ENCODE measurements around the gene TXNRD1. TPM values are rescaled to one million over a fixed set of nuclear protein-coding genes. Genes with fewer than 3 reads are reported as not detected.
A peak's percentile ranks its signal among the peaks of the same experiment; 100 is the strongest.
"Not testable (repeated sequence)": the region's sequence is repeated elsewhere in the genome, so short reads cannot be mapped to it uniquely, and the experiment has no call there.

The TXNRD1 gene
- total RNA-seq, 2 donors from 2014 or later = 83.4 to 144 TPM

DNA sequence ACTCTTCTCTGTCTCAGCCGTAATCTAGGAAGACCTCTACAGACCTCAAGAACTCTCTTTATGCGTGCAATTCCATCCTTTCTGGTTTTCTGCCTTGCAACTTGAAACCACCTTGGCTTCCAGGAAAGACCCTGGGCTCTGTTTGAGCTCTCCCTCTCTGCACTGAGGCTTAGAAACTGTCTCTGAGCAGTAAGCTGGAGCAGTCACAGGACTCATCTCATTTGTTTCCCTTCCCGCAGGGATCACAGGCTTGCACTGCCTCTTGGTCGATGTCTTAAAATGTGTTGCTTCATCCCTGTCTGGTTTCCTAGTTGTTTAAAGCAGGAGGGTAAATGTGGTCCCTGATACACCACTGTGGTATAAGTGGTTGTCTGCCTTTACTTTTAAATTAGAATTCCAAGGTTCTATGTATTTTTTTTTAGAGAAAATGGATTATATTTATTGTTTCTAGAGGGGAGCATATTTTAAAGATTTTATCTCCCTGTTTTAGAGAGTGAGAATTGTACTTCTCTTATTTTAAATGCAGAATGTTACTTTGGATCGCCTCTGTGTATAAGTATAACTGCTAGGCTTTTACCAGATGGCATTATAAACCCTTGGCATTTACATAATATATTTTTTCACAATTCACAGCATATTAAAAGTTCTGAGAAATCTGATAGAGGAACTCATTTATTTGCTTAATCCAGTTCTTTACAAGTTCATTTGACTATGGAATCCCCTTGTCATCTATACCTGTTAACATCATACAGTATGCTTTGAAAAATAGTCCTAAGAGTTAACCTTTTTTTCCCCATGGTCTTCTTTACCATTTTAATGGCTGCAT, 114.3 kb downstream of the TXNRD1 start:
- Mint-ChIP-seq H3K36me3 (ENCODE audit: low read depth) (peaks cover 45% of the 10 kb centered on the region), H3K4me3 (no peak overlapping the region), H3K4me1 (no peaks in the 10 kb centered on the region), H3K27ac (peak overlapping the region; percentile 18), H3K9me3 (no peaks in the 10 kb centered on the region), H3K27me3 (ENCODE audit: insufficient read depth) (no peaks in the 10 kb centered on the region)
- TF ChIP-seq, protein P1, sequence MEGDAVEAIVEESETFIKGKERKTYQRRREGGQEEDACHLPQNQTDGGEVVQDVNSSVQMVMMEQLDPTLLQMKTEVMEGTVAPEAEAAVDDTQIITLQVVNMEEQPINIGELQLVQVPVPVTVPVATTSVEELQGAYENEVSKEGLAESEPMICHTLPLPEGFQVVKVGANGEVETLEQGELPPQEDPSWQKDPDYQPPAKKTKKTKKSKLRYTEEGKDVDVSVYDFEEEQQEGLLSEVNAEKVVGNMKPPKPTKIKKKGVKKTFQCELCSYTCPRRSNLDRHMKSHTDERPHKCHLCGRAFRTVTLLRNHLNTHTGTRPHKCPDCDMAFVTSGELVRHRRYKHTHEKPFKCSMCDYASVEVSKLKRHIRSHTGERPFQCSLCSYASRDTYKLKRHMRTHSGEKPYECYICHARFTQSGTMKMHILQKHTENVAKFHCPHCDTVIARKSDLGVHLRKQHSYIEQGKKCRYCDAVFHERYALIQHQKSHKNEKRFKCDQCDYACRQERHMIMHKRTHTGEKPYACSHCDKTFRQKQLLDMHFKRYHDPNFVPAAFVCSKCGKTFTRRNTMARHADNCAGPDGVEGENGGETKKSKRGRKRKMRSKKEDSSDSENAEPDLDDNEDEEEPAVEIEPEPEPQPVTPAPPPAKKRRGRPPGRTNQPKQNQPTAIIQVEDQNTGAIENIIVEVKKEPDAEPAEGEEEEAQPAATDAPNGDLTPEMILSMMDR (conservative IDR thresholded peaks at IDR 0.05) = no peak
- no peak overlapping the region for H3K27ac ChIP-seq (ENCODE audit: low read depth, low read length)
- no peaks in the 10 kb centered on the region for H3K4me1 ChIP-seq (ENCODE audit: control insufficient read depth, insufficient read depth, low read length)
- WGBS, 2 experiments (ENCODE audit: insufficient coverage in 1 of 2, insufficient read length in 1 of 2) = 92 to 100% methylated on average over 2 to 5 of the region's 5 CpGs
- H3K36me3 ChIP-seq (ENCODE audit: control insufficient read depth, insufficient read depth, low read length) = peaks cover 77% of the 10 kb centered on the region
- no peak overlapping the region for H3K9ac ChIP-seq (ENCODE audit: extremely low read depth, low read length, poor library complexity, severe bottlenecking)
- H3K4me3 ChIP-seq (ENCODE audit: low read length) = no peak overlapping the region
- H3K27me3 ChIP-seq (ENCODE audit: control insufficient read depth, insufficient read depth, low read length, poor library complexity, severe bottlenecking) = no peaks in the 10 kb centered on the region
- H3K9me3 ChIP-seq (ENCODE audit: control insufficient read depth, low read length) = no peaks in the 10 kb centered on the region
- DNase-seq = no peak

- no peaks in the 10 kb centered on the region for H3K4me1 Mint-ChIP-seq
- H3K27ac Mint-ChIP-seq = no peak overlapping the region
- no peak for DNase-seq
- no peaks in the 10 kb centered on the region for H3K4me1 ChIP-seq (ENCODE audit: control insufficient read depth, insufficient read depth, low read length)
- TF ChIP-seq, protein P1 (conservative IDR thresholded peaks at IDR 0.05) = no peak
- H3K27me3 ChIP-seq (ENCODE audit: control insufficient read depth, insufficient read depth, low read length, poor library complexity, severe bottlenecking) = no peaks in the 10 kb centered on the region
- no CpG with 5 or more reads among the region's 2 CpGs for whole genome bisulfite sequencing, 2 experiments (ENCODE audit: insufficient coverage in 1 of 2, insufficient read length in 1 of 2)
- H3K4me3 ChIP-seq (ENCODE audit: low read length) = no peak overlapping the region
- H3K9me3 ChIP-seq (ENCODE audit: control insufficient read depth, low read length) = no peaks in the 10 kb centered on the region
- no peak overlapping the region for H3K27ac ChIP-seq (ENCODE audit: low read depth, low read length)
- H3K36me3 ChIP-seq (ENCODE audit: control insufficient read depth, insufficient read depth, low read length) = peaks cover 77% of the 10 kb centered on the region
- no peaks in the 10 kb centered on the region for H3K9me3 Mint-ChIP-seq
- H3K9ac ChIP-seq (ENCODE audit: extremely low read depth, low read length, poor library complexity, severe bottlenecking) = no peak overlapping the region
- peaks cover 40% of the 10 kb centered on the region for H3K36me3 Mint-ChIP-seq (ENCODE audit: low read depth)
- no peak overlapping the region for H3K4me3 Mint-ChIP-seq
- no peaks in the 10 kb centered on the region for H3K27me3 Mint-ChIP-seq (ENCODE audit: insufficient read depth)
Observed at GRCh38 chr12:104331376-104331775, 115.8 kb downstream of the TXNRD1 start.

- H3K27ac Mint-ChIP-seq; H3K4me1 ChIP-seq (ENCODE audit: control insufficient read depth, insufficient read depth, low read length); H3K4me3 ChIP-seq (ENCODE audit: low read length); H3K27me3 ChIP-seq (ENCODE audit: control insufficient read depth, insufficient read depth, low read length, poor library complexity, severe bottlenecking); H3K4me1 Mint-ChIP-seq; H3K9me3 ChIP-seq (ENCODE audit: control insufficient read depth, low read length); H3K4me3 Mint-ChIP-seq; DNase-seq; H3K9ac ChIP-seq (ENCODE audit: extremely low read depth, low read length, poor library complexity, severe bottlenecking); H3K9me3 Mint-ChIP-seq; H3K27me3 Mint-ChIP-seq (ENCODE audit: insufficient read depth); H3K27ac ChIP-seq (ENCODE audit: low read depth, low read length): not testable (repeated sequence)
- 92 to 100% methylated on average over 1 to 3 of the region's 3 CpGs for WGBS, 2 experiments (ENCODE audit: insufficient coverage in 1 of 2, insufficient read length in 1 of 2)
- H3K36me3 ChIP-seq (ENCODE audit: control insufficient read depth, insufficient read depth, low read length) = peaks cover 76% of the 10 kb centered on the region
- peaks cover 37% of the 10 kb centered on the region for H3K36me3 Mint-ChIP-seq (ENCODE audit: low read depth)
Observed at GRCh38 chr12:104332273-104332672, 116.7 kb downstream of the TXNRD1 start.
